Measurements from ENCODE around the gene FAT2.

- TF ChIP-seq CTCF (IDR thresholded peaks at IDR 0.05) (no peak), POLR2A (IDR thresholded peaks at IDR 0.05) (no peak)
These were observed 28.8 kb upstream of the FAT2 start for GRCh38 chr5:151619812-151620460.
